Aortic smooth muscle cell (primary cell): ENCODE results near the gene KAZN. TPM values are rescaled to one million over a fixed set of nuclear protein-coding genes. Genes with fewer than 3 reads are reported as not detected.

Source experiments
- total RNA-seq: library from RNA; depleted of rRNA; stranded (reverse); fragments of >200 nt; gene quantifications from 2 replicates; pipeline ENCODE4 v1.2.3, GENCODE V29; 2014

The KAZN gene
- 5.3 and 6.3 TPM in 2 replicates for total RNA-seq

DNA sequence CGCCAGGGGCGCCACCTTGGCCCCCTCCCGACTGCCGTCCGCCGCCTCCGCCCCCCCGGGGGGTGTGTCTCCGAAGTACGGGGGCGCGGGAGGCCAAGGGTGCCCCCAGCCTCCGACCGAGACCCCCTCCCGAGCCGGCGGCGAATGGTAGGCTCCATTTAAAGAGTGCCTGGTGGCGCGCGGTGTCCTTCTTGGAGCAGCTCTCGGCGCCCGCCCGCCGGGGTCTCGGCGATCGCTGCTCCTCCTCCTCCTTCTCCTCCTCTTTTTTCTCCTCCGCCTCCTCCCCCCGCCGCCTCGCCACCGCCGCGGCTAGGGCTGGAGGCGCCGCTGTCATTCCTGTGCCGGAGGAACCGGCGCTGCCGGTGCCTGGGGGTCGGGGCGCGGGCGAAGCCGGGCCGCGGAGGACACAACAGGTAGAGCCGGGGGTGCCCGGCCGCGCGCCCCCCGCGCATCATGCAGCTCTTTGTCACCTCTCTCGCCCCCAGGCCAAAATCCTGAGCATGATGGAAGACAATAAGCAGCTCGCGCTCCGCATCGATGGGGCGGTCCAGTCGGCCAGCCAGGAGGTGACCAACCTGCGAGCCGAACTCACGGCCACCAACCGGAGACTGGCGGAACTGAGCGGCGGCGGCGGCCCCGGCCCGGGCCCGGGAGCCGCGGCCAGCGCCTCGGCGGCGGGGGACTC lies at the start of gene KAZN:
Gene KAZN, plus strand, starts transcription at position 188 of the 685 bp plus-strand sequence.

DNA sequence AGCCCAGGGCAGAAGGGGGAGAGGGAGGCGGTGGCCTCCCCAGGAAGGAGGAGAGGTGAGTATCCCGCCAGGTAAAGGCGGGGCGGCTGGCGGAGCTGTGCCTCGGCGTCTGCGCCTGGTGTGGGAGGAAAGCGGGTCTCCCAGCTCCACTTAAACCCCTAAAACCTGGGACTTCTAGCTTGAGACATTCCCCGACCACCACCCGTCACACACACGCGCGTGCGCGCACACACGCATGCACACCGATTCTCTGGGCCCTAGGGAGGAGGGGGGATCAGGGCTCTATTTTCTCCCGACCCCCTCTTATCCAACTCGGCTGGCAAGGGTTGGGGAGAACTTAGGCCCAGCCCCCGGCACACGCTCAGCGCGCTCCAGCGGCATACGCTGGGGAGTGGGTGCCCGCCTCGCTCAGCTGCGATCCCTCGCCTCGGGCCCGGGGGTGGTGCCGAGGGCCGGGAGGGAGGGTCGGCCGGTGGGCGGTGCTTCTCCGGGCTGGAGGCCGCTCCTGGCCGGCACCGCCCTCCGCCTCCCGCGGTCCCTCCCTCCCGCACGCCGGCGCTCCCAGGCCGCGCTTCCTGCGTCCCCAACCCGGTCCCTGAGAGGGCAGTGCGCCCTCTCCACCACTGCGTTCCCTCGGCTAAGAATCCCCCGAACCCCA lies 554.8 kb downstream of the KAZN start, which contains the start of gene TMEM51:
Gene TMEM51, plus strand, starts transcription at position 564 of the 658 bp plus-strand sequence. CDS start 61,341 bp downstream, outside the sequence.

